NCI-H345 treated with DMSO at 0.1 percent for 48 hours (cell line): ENCODE measurements around the gene OR1N1.
"Not testable (repeated sequence)": the region's sequence is repeated elsewhere in the genome, so short reads cannot be mapped to it uniquely, and the experiment has no call there.

Experiments
- DNase-seq: peaks from one replicate; lab custom pipeline; 2025; ENCODE audit not compliant: unreplicated experiment; lab: John Stamatoyannopoulos, UW

OR1N1 gene

GRCh38 chr9:122527193-122527592 lies at the start of gene OR1N1:
Gene OR1N1, minus strand, starts transcription at chr9:122527293. Its CDS starts 0 bp downstream, at chr9:122527293.
- no peak for DNase-seq

- no peak for DNase-seq
Measured at GRCh38 chr9:122572456-122572855, 45.4 kb upstream of the OR1N1 start.

- no peak for DNase-seq
Measured at GRCh38 chr9:122567901-122568300, 40.8 kb upstream of the OR1N1 start.

GRCh38 chr9:122562134-122562760 lies 35.2 kb upstream of the OR1N1 start:
- no peak for DNase-seq

GRCh38 chr9:122561446-122561845 lies 34.4 kb upstream of the OR1N1 start:
- no peak for DNase-seq

GRCh38 chr9:122552812-122553211 lies 25.7 kb upstream of the OR1N1 start, which contains the start of gene OR1N2:
Gene OR1N2, plus strand, starts transcription at chr9:122553112. Its CDS starts 100 bp downstream, at chr9:122553212.
- no peak for DNase-seq

- no peak for DNase-seq
Measured at GRCh38 chr9:122551371-122551770, 24.3 kb upstream of the OR1N1 start.

- DNase-seq: no peak
Measured at GRCh38 chr9:122546196-122546595, 19.1 kb upstream of the OR1N1 start.

GRCh38 chr9:122538757-122539156 lies 11.7 kb upstream of the OR1N1 start:
- DNase-seq: no peak

- not testable (repeated sequence) for DNase-seq
Measured at GRCh38 chr9:122537066-122537465, 10.0 kb upstream of the OR1N1 start.

GRCh38 chr9:122536134-122536533 lies 9.0 kb upstream of the OR1N1 start:
- DNase-seq: no peak

GRCh38 chr9:122531157-122531556 lies 4.1 kb upstream of the OR1N1 start:
- not testable (repeated sequence) for DNase-seq

GRCh38 chr9:122526602-122527001 lies 491 bp downstream of the OR1N1 start:
- no peak for DNase-seq

GRCh38 chr9:122519376-122519775 lies 7.7 kb downstream of the OR1N1 start:
- DNase-seq: no peak

GRCh38 chr9:122518841-122519240 lies 8.3 kb downstream of the OR1N1 start, which contains the start of gene OR1J4:
Gene OR1J4, plus strand, starts transcription at chr9:122519141. Its CDS starts 0 bp downstream, at chr9:122519141.
- DNase-seq: no peak

GRCh38 chr9:122518226-122518625 lies 8.9 kb downstream of the OR1N1 start:
- no peak for DNase-seq

- no peak for DNase-seq
Measured at GRCh38 chr9:122510502-122510901, 16.6 kb downstream of the OR1N1 start, which contains the start of gene OR1J2. Gene OR1J2, plus strand, starts transcription at chr9:122510802. Its CDS starts 0 bp downstream, at chr9:122510802.

- DNase-seq: no peak
Measured at GRCh38 chr9:122506964-122507363, 20.1 kb downstream of the OR1N1 start.

GRCh38 chr9:122498883-122499288 lies 28.2 kb downstream of the OR1N1 start:
- DNase-seq: no peak

GRCh38 chr9:122479062-122479461 lies 48.0 kb downstream of the OR1N1 start:
- no peak for DNase-seq

- DNase-seq: no peak
Measured at GRCh38 chr9:122477826-122478225, 49.3 kb downstream of the OR1N1 start, which contains the start of gene OR1J1. Gene OR1J1, minus strand, starts transcription at chr9:122477926. Its CDS starts 0 bp downstream, at chr9:122477926.

GRCh38 chr9:122477346-122477745 lies 49.7 kb downstream of the OR1N1 start:
- no peak for DNase-seq
